ENCODE results near the gene LRBA.

DNA sequence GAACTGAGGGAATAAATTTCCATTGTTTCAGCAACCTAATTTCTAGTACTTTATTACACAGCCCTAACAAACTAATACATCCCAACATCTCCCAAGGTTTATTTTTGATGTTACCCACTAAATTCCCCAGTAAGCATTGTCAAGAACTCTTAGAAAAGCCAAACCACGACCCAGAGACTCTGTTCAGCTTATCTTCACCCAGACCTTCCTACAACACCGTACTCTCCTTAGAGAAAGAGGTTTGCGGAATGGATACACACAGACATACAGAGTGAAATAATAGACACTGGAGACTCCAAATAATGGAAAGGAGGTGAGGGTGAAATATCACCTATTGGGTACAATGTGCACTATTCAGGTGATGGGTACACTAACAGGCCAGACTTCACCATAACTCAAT lies 75.6 kb downstream of the LRBA start:
- TF ChIP-seq CTCF (IDR thresholded peaks at IDR 0.05) (no peak), POLR2A (IDR thresholded peaks at IDR 0.05) (no peak)

Data from testis (tissue), 2 donors.